Right lobe of liver (tissue), 4 donors: ENCODE results near the gene RGS2.

ENCODE experiments used
- CTCF ChIP-seq, 4 donors: fragments of 200-600 bp in 3 of 4; fragments of 450-650 bp in 1 of 4; IDR thresholded peaks; one replicate each; pipeline versions ENCODE4 v1.5.1 to v1.8.0; 2016 to 2022; ENCODE audit warnings: antibody characterized with exemption in 4 of 4, mild to moderate bottlenecking in 2 of 4
- POLR2A ChIP-seq: fragments of 450-650 bp; IDR thresholded peaks from one replicate; pipeline ENCODE4 v1.6.1; 2017; ENCODE audit warnings: antibody characterized with exemption, mild to moderate bottlenecking
- donor health status: DM: no; HTN: no; CAD: no.
- donor health status: DM: no; HTN: no; CAD: no.
- donor health status: DM: no; HTN: yes; CAD: no.

- TF ChIP-seq POLR2A (no peak), CTCF (IDR thresholded peaks at IDR 0.05) (no peak)
These were observed 11.7 kb upstream of the RGS2 start for GRCh38 chr1:192797143-192797542.
